Naive thymus-derived CD4-positive, alpha-beta T cell (primary cell): ENCODE measurements around the gene PLA2G7. TPM values are rescaled to one million over a fixed set of nuclear protein-coding genes. Genes with fewer than 3 reads are reported as not detected.

ENCODE experiments used
- ATAC-seq: fragments of 150-1000 bp; cut with Tn5 transposase; 2 replicates; pipeline ENCODE4 v1.10.0; 2021; ENCODE audit warnings: mild to moderate bottlenecking, moderate library complexity
- CTCF ChIA-PET: fragments of 350-600 bp; sonication (Branson Sonifier 250); formaldehyde crosslinking; loops from one replicate; lab custom pipeline; 2021; ENCODE audit warnings: antibody characterized with exemption; lab: Charles Lee
- POLR2A ChIA-PET: fragments of 350-600 bp; sonication (Branson Sonifier 250); formaldehyde crosslinking; loops from one replicate; lab custom pipeline; 2021; ENCODE audit warnings: antibody characterized with exemption, inconsistent platforms; lab: Charles Lee
- DNase-seq, 9 donors: peaks; one replicate each; pipeline versions ENCODE4 v3.0.0 to v3.0.0-alpha.2; 2020 to 2022; ENCODE audit warnings: mixed read lengths in 1 of 9
- H3K27ac ChIP-seq: one replicate; pipeline ENCODE4 v1.7.0; 2013; ENCODE audit warnings: mild to moderate bottlenecking, low read depth, low read length, moderate library complexity
- H3K27me3 ChIP-seq, 2 donors: one replicate each; pipeline ENCODE4 v1.7.0; 2013; ENCODE audit warnings: low read length in 2 of 2, mild to moderate bottlenecking in 2 of 2, moderate library complexity in 2 of 2; ENCODE audit not compliant: control insufficient read depth in 2 of 2, insufficient read depth in 2 of 2
- H3K36me3 ChIP-seq, 3 experiments: 1 replicate in 2 of 3; 2 replicates in 1 of 3; pipeline ENCODE4 v1.7.0; 2013; ENCODE audit warnings: low read length in 3 of 3, mild to moderate bottlenecking in 3 of 3, moderate library complexity in 1 of 3; ENCODE audit not compliant: insufficient read depth in 3 of 3, control insufficient read depth in 2 of 3
- H3K4me1 ChIP-seq, 2 donors: one replicate each; pipeline ENCODE4 v1.7.0; 2013; ENCODE audit warnings: low read length in 2 of 2, mild to moderate bottlenecking in 2 of 2, moderate library complexity in 1 of 2; ENCODE audit not compliant: control insufficient read depth in 2 of 2, insufficient read depth in 2 of 2
- H3K4me3 ChIP-seq: 2 replicates; pipeline ENCODE4 v1.7.0; 2013; ENCODE audit warnings: mild to moderate bottlenecking, low read length
- H3K9me3 ChIP-seq, 3 experiments: 1 replicate in 2 of 3; 2 replicates in 1 of 3; pipeline ENCODE4 v1.7.0; 2013; ENCODE audit warnings: low read length in 3 of 3; ENCODE audit not compliant: control insufficient read depth in 2 of 3
- H3K27ac Mint-ChIP-seq, 9 donors: one replicate each; pipeline ENCODE4 v1.8.0; 2020 to 2022; ENCODE audit warnings: mixed read lengths in 9 of 9, mild to moderate bottlenecking in 8 of 9, moderate library complexity in 5 of 9, inconsistent platforms in 2 of 9
- H3K27me3 Mint-ChIP-seq, 5 donors: one replicate each; pipeline ENCODE4 v1.8.0; 2021 to 2022; ENCODE audit warnings: mixed read lengths in 5 of 5, mild to moderate bottlenecking in 1 of 5
- H3K36me3 Mint-ChIP-seq, 5 donors: one replicate each; pipeline ENCODE4 v1.8.0; 2020 to 2022; ENCODE audit warnings: mixed read lengths in 5 of 5, mild to moderate bottlenecking in 3 of 5, inconsistent platforms in 1 of 5
- H3K4me1 Mint-ChIP-seq, 7 donors: one replicate each; pipeline ENCODE4 v1.8.0; 2020 to 2022; ENCODE audit warnings: mixed read lengths in 7 of 7, mild to moderate bottlenecking in 3 of 7, inconsistent platforms in 1 of 7
- H3K4me3 Mint-ChIP-seq, 10 donors: one replicate each; pipeline ENCODE4 v1.8.0; 2020 to 2022; ENCODE audit warnings: mild to moderate bottlenecking in 10 of 10, mixed read lengths in 10 of 10, moderate library complexity in 6 of 10, inconsistent platforms in 2 of 10
- H3K9me3 Mint-ChIP-seq, 11 donors: one replicate each; pipeline ENCODE4 v1.8.0; 2020 to 2022; ENCODE audit warnings: mixed read lengths in 11 of 11, mild to moderate bottlenecking in 4 of 11, inconsistent platforms in 1 of 11, moderate library complexity in 1 of 11
- intact Hi-C, 2 donors: fragments of 100-400 bp; cut with micrococcal nuclease; formaldehyde crosslinking; loops; one replicate each; pipeline ENCODE4 v1.15.1; 2023
- polyA plus RNA-seq, 2 donors: library from polyadenylated mRNA; unstranded; fragments of 300-500 nt; fragmentation: Illumina TruSeq; gene quantifications; one replicate each; pipeline ENCODE4 v1.2.3, GENCODE V29; 2021
- total RNA-seq, 6 experiments: library from RNA in 5 of 6; stranded (reverse) in 5 of 6; gene quantifications; 1 replicate in 5 of 6; 2 replicates in 1 of 6; pipeline ENCODE4 v1.2.3 and lab custom pipeline; 2021 to 2026

PLA2G7 gene
- total and polyA plus RNA-seq, 7 experiments from 2014 or later, result 0.88 to 8.9 (median 6.2) TPM; not detected in 3

- Mint-ChIP-seq H3K36me3 (no peaks in the 10 kb centered on the region), H3K9me3 (peaks cover 0 to 5% (median 0%) of the 10 kb centered on the region in 11 donors), H3K27ac (no peak overlapping the region), H3K4me3 (no peak overlapping the region), H3K4me1 (no peaks in the 10 kb centered on the region), H3K27me3 (peaks cover 9 to 26% (median 16%) of the 10 kb centered on the region in 5 donors)
- Histone ChIP-seq H3K27ac (no peak overlapping the region), H3K36me3 (no peaks in the 10 kb centered on the region), H3K9me3 (no peaks in the 10 kb centered on the region), H3K27me3 (peaks cover 0 to 5% of the 10 kb centered on the region in 2 donors), H3K4me3 (no peak overlapping the region), H3K4me1 (no peaks in the 10 kb centered on the region)
- CTCF ChIA-PET, result no interaction called here
- DNase-seq, result no peak
- intact Hi-C loops, result no loop called here
- ATAC-seq, result no peak
- POLR2A ChIA-PET, result no interaction called here
Observed at GRCh38 chr6:46684771-46685170, 50.4 kb downstream of the PLA2G7 start.

DNA sequence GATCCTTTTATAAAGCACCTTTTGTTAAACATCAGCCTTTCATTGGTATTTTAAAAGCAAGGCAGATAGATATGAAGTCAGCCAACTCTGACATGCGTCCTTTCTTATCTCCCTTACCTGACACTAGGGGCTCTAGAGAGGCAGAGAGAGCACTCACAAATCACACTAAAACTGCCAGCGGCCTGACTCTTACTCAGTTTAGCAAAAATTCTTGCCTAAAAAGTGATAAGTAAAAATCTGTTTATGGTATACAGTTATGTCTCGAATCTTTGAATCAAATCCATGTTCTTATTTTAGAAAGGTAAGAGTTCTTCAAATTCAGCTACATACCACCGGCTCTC is 57.9 kb downstream of the PLA2G7 start:
- Mint-ChIP-seq H3K4me3 (no peak overlapping the region), H3K27me3 (peaks cover 5 to 14% (median 9%) of the 10 kb centered on the region in 5 donors), H3K9me3 (peaks cover 0 to 2% (median 0%) of the 10 kb centered on the region in 11 donors), H3K4me1 (no peaks in the 10 kb centered on the region), H3K27ac (no peak overlapping the region), H3K36me3 (no peaks in the 10 kb centered on the region)
- ATAC-seq (no peak), DNase-seq (no peak)
- intact Hi-C loops, result no loop called here
- CTCF ChIA-PET, result no interaction called here
- Histone ChIP-seq H3K4me1 (no peaks in the 10 kb centered on the region), H3K36me3 (no peaks in the 10 kb centered on the region), H3K4me3 (no peak overlapping the region), H3K9me3 (no peaks in the 10 kb centered on the region), H3K27me3 (no peaks in the 10 kb centered on the region), H3K27ac (no peak overlapping the region)
- POLR2A ChIA-PET, result no interaction called here

DNA sequence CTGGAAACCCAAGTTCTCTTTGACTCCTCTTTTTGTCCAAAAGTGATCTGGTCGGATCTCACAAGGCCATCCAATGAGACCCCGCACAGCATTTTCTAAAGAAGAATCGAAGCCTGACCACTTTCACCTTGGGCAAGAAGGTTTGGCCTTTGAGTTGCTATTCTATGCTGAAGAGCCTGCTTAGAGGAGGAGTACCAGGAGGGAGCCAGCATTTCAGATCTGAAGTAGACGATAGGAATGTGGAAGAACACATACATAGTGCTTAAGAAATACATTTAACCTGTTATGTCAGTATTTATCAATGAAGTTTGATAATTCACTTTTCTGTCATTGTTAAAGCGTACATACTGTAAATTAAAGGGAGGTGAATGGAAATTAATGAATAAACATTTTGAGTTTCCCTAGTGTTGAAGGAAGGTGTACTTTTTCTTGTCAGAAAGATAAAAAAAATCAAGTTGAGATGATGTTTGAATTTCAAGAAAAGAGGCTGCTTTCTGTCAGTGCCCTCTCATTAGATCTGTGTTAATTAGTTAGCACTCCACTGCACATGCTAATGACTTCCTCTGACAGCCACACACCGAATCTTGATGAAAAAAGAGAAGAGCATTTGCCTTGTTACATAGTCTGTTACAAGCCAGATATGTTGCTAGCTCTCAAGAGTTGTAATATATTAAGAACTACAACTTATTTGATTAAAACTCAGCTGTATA is 58.4 kb downstream of the PLA2G7 start:
- Mint-ChIP-seq H3K27ac (no peak overlapping the region), H3K4me3 (no peak overlapping the region), H3K4me1 (no peaks in the 10 kb centered on the region), H3K36me3 (no peaks in the 10 kb centered on the region), H3K27me3 (peaks cover 5 to 11% (median 9%) of the 10 kb centered on the region in 5 donors), H3K9me3 (peaks cover 0 to 2% (median 0%) of the 10 kb centered on the region in 11 donors)
- ChIA-PET CTCF (no interaction called here), POLR2A (no interaction called here)
- DNase-seq, result no peak
- no peaks in the 10 kb centered on the region for H3K4me1 ChIP-seq
- intact Hi-C loops, result no loop called here
- no peak overlapping the region for H3K4me3 ChIP-seq
- H3K36me3 ChIP-seq, result no peaks in the 10 kb centered on the region
- no peaks in the 10 kb centered on the region for H3K9me3 ChIP-seq
- ATAC-seq, result no peak
- H3K27ac ChIP-seq, result no peak overlapping the region
- H3K27me3 ChIP-seq, result no peaks in the 10 kb centered on the region

GRCh38 chr6:46674410-46674809 is 60.8 kb downstream of the PLA2G7 start:
- ChIA-PET CTCF (no interaction called here), POLR2A (no interaction called here)
- H3K4me3 Mint-ChIP-seq, result no peak overlapping the region
- H3K36me3 Mint-ChIP-seq, result no peaks in the 10 kb centered on the region
- H3K27me3 Mint-ChIP-seq, result peaks cover 0 to 3% (median 0%) of the 10 kb centered on the region in 5 donors
- intact Hi-C loops, result no loop called here
- H3K4me1 Mint-ChIP-seq, result no peaks in the 10 kb centered on the region
- no peak overlapping the region for H3K27ac Mint-ChIP-seq
- Histone ChIP-seq H3K27ac (no peak overlapping the region), H3K9me3 (no peaks in the 10 kb centered on the region), H3K4me1 (no peaks in the 10 kb centered on the region), H3K4me3 (no peak overlapping the region), H3K27me3 (no peaks in the 10 kb centered on the region), H3K36me3 (no peaks in the 10 kb centered on the region)
- ATAC-seq (no peak), DNase-seq (no peak)
- H3K9me3 Mint-ChIP-seq, result no peaks in the 10 kb centered on the region

- no peak overlapping the region for H3K27ac ChIP-seq
- no peak overlapping the region for H3K27ac Mint-ChIP-seq
- H3K4me3 ChIP-seq, result no peak overlapping the region
- H3K4me3 Mint-ChIP-seq, result no peak overlapping the region
- H3K27me3 Mint-ChIP-seq, result peaks cover 0 to 7% (median 0%) of the 10 kb centered on the region in 5 donors
- H3K36me3 ChIP-seq, result no peaks in the 10 kb centered on the region
- H3K9me3 Mint-ChIP-seq, result no peaks in the 10 kb centered on the region
- no peaks in the 10 kb centered on the region for H3K4me1 ChIP-seq
- POLR2A ChIA-PET, result no interaction called here
- ATAC-seq (no peak), DNase-seq (no peak)
- no peaks in the 10 kb centered on the region for H3K4me1 Mint-ChIP-seq
- H3K9me3 ChIP-seq, result no peaks in the 10 kb centered on the region
- H3K27me3 ChIP-seq, result no peaks in the 10 kb centered on the region
- intact Hi-C loops, result no loop called here
- H3K36me3 Mint-ChIP-seq, result no peaks in the 10 kb centered on the region
- CTCF ChIA-PET, result no interaction called here
Observed at GRCh38 chr6:46667377-46667776, 67.8 kb downstream of the PLA2G7 start.

GRCh38 chr6:46661483-46661882 is 73.7 kb downstream of the PLA2G7 start:
- Mint-ChIP-seq H3K27me3 (peaks cover 6 to 10% (median 7%) of the 10 kb centered on the region in 5 donors), H3K27ac (no peak overlapping the region), H3K4me1 (no peaks in the 10 kb centered on the region), H3K9me3 (no peaks in the 10 kb centered on the region), H3K4me3 (no peak overlapping the region), H3K36me3 (no peaks in the 10 kb centered on the region)
- Histone ChIP-seq H3K36me3 (no peaks in the 10 kb centered on the region), H3K4me3 (no peak overlapping the region), H3K27ac (no peak overlapping the region), H3K4me1 (no peaks in the 10 kb centered on the region), H3K27me3 (no peaks in the 10 kb centered on the region), H3K9me3 (no peaks in the 10 kb centered on the region)
- DNase-seq, result no peak
- ChIA-PET CTCF (no interaction called here), POLR2A (no interaction called here)
- no peak for ATAC-seq
- intact Hi-C loops, result no loop called here

DNA sequence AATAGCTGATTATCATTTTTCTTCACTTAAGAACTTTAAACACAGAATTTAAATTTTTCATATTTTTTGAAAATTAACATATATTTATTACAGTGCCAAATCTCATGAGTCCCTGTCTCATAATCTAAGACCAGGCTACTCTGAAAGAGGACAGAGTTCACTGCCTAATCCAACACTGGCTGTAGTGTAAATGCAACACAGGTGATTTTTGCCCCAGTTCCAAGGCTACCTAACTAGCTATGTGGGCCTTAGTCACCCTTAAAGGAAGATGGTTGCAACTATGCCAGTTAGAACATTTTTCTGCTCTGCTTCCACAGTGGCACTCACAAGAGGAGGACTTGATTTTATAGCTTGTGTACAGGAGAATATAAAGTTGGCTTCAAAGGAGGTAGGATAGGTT is 77.5 kb downstream of the PLA2G7 start:
- DNase-seq (no peak), ATAC-seq (no peak)
- intact Hi-C loops, result no loop called here
- H3K36me3 ChIP-seq, result no peaks in the 10 kb centered on the region
- no peak overlapping the region for H3K27ac ChIP-seq
- H3K4me3 ChIP-seq, result no peak overlapping the region
- ChIA-PET CTCF (no interaction called here), POLR2A (no interaction called here)
- no peak overlapping the region for H3K4me3 Mint-ChIP-seq
- peaks cover 3 to 10% (median 7%) of the 10 kb centered on the region in 7 donors for H3K4me1 Mint-ChIP-seq
- no peak overlapping the region for H3K27ac Mint-ChIP-seq
- H3K9me3 Mint-ChIP-seq, result peaks cover 0 to 2% (median 0%) of the 10 kb centered on the region in 11 donors
- H3K36me3 Mint-ChIP-seq, result no peaks in the 10 kb centered on the region
- H3K9me3 ChIP-seq, result no peaks in the 10 kb centered on the region
- H3K27me3 ChIP-seq, result peaks cover 0 to 15% of the 10 kb centered on the region in 2 donors
- peaks cover 29 to 37% (median 34%) of the 10 kb centered on the region in 5 donors for H3K27me3 Mint-ChIP-seq
- H3K4me1 ChIP-seq, result peaks cover 0 to 2% of the 10 kb centered on the region in 2 donors
